NCI-H748 treated with DMSO at 0.1 percent for 48 hours (cell line): Measurements from ENCODE around the gene ENDOV.

Experiments used
- DNase-seq: peaks from one replicate; lab custom pipeline; 2025; lab: John Stamatoyannopoulos, UW

ENDOV gene

GRCh38 chr17:80485846-80486245, 70.9 kb downstream of the ENDOV start:
- DNase-seq: no peak

GRCh38 chr17:80486692-80487091, 71.7 kb downstream of the ENDOV start:
- no peak for DNase-seq

GRCh38 chr17:80487511-80487910, 72.5 kb downstream of the ENDOV start:
- no peak for DNase-seq
